ENCODE data around the gene SLC7A1.

- TF ChIP-seq CTCF (IDR thresholded peaks at IDR 0.05) (no peak), POLR2A (IDR thresholded peaks at IDR 0.05) (no peak), POLR2AphosphoS5 (IDR thresholded peaks at IDR 0.05; ENCODE audit: insufficient read depth in 1 of 2, low read depth in 1 of 2) (no peak)
Measured at GRCh38 chr13:29479716-29480492, 115.6 kb downstream of the SLC7A1 start.

All from vagina (tissue), 2 donors.